HG03378 (cell line): ENCODE measurements around the gene ZACN.
"Not testable (repeated sequence)": the region's sequence is repeated elsewhere in the genome, so short reads cannot be mapped to it uniquely, and the experiment has no call there.

Experiments used
- ATAC-seq: cut with Tn5 transposase; IDR thresholded peaks from one replicate; pipeline ENCODE4 v1.9.1; 2021; ENCODE audit warnings: mild to moderate bottlenecking, moderate library complexity; ENCODE audit not compliant: unreplicated experiment

Gene ZACN

DNA sequence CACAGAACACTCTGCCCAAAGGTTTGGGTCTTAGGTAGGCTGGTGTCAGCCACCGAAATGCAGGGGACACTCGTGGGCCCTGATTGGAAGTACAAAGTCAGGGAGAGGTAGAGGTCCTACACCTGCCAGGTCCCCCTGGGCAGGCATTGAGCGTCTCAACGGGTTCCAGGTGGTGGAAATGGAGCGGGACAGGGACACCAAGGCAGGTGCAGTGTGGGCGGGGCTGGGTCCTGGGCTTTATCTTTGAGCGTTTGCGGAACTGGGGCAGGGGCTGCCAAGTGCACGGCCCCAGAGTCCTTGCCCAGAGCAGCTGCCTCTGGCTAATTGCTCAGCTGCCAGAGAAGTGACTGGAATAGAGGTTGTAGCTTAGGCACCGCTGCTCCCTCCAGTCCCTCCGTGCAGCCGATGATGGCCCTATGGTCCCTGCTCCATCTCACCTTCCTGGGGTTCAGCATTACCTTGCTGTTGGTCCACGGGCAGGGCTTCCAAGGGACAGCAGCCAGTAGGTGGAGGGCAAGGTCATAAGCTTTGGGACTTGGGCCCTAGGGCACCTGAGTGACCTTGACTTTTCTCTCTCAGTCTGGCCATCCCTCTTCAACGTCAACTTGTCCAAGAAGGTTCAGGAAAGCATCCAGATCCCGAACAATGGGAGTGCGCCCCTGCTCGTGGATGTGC lies at the start of gene ZACN:
TSS of gene ZACN (plus strand) at position 323 of the 675 bp plus-strand sequence. CDS start at position 406, 83 bp downstream.
- ATAC-seq, result no peak

DNA sequence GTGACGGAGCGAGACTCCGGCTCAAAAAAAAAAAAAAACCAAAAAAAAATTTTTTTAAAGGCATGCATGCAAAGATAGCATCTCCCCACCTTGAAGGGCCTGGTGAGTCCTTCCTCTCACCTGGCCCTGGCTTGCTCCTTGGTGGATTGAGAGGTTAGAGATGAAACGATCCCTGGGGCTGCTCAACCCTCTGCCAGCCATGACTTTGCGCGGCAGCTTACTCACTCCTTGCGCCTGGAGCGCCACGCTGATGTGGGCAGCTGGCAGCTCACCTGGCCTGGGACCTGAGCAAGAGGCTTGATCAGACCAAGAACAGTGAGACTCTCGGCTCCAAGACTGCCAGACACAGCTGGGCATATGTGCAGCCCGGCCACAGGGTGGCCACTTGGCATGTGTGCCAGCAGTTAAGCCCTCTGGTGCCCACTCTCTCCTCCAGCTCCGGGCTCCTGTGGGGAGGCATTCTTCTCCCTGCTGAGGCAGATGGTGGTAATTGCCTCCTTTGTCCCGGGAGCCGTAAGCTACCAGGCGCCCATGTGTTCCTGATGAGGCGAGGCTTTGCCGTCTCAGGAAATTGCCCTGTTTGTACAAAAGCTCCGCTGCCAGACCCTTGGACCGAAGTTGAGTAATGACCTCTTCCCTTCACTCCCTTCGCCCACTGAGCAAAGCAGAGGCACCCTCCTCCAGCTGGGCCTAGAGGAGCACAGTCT lies 46.8 kb upstream of the ZACN start:
- ATAC-seq, result no peak

DNA sequence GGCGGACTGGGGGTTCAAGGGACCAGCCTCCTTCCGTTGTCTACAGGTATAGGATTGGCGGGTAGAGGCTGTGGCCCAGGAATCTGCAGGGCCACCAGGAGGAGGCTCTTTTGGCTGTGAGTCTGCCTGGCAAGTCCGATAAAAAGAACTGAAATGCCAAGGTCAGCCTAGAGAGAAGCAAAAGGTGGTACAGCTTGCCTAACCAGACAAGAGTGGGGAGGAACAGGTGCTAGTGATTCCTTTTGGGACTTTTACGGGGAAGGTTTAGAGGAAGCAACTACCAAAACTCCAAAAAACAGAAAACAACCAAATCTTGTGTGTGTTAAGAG lies 46.2 kb upstream of the ZACN start:
- no peak for ATAC-seq

DNA sequence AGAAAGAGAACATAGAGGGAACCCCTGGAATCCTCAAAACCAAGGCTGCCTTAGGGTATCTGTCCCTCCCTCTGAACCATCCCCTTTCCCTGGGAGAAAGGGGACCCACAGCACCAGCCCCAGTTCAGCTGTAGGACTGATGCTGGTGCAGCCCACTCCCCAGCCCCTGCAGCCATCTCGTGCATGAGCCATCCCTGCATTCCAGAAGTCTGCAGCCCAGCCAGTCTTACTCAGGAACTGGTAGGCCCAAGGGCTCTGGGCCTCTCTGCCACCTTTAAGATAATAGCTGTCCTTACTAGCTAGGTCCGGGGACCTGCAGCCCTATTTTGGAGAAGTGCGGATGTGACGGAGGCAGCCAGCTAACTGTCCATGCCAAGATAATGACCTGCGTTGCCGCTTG lies 45.8 kb upstream of the ZACN start:
- no peak for ATAC-seq

DNA sequence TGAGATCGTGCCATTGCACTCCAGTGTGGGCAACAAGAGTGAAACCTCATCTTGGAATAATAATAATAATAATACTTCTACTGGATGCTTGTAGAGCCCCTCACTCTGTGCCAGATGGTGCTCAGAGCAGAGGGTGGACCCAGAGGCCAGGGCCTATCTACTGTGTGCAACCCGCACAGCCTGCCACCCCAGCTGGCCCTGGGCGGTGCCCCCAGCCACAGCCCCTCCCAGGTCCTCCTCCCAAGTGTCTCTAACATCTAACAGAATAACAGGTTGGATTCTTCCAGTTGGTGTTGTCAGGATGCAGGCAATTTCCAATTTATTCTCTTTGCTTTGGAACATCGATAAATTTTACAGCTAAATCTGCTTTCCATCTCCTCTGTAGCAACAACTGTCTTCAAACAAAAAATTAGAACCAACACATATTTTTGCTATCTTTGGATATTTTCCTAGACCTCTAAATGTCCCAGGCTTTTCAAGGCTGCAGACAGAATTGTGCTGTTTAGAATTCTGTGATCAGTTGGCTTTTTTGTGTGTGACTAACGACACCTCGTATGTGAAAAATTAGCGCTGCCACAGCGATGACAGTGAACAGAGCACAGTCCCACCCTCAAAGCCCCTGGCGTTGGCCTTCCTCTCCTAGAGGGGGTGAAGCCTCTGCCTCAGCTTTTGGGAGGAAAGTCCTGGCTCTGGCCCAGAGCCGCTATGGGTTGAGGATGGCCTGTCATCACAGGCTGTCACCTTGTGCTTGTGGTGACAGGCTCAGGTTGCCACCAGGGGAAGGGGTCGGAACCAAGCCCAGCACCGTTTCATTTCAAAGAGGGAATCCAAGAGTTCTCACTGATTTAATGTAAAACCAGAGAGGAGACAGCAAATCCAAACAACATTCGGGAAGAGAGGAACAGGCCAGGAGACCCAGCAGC lies 44.3 kb upstream of the ZACN start:
- ATAC-seq, result no peak

DNA sequence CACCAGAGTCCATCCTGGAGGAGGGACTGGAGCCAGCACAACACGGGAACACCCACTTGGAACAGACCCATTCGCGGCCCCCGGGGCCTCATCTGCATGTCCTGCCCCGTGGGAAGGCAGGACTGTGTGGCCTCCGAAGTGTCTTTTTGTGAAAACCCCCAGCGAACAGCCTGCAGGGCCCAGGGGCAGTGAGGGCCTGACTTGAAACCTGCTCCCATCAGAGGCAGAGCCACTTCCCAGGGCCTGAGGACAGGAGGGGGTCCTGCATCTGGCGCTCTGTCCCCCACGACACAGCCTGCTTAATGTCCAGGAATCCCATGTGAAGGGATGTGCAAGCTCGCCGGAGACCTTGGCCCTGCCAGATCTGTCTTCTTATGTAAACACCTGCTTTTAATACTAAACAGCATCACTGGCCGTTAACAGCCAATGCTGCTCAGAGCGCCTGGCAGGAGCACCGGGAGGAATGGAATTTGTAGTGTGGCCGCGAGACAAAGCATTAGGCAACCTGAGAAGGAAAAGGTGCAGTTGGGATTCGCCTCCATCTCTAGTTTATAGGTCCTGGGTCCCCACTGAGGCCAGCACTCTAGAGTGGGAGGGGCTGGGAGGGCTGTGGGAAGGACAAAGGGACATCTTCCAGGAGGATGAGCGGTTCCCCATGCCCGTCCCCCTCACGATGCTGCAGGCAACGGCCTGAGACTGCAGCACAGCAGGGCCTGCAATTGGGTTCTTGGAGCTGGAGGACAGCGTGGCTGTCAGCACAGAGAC lies 42.3 kb upstream of the ZACN start:
- no peak for ATAC-seq

DNA sequence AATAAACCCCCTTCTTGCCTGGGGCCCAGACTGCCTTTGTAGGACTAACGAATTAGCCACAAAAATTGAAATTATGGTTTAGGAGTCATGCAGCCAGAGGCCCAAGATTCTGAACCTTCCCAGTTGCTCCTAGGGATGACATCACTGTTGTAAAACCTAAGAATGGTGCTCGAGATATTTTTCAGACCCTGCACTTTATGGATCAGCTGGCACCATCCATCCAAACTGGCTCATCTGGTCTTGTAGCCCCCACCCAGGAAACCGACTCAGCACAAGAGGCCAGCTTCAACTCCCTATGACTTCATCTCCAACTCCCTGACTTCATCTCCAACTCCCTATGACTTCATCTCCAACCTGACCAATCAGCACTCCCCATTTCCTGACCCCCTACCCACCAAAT lies 40.9 kb upstream of the ZACN start:
- no peak for ATAC-seq

DNA sequence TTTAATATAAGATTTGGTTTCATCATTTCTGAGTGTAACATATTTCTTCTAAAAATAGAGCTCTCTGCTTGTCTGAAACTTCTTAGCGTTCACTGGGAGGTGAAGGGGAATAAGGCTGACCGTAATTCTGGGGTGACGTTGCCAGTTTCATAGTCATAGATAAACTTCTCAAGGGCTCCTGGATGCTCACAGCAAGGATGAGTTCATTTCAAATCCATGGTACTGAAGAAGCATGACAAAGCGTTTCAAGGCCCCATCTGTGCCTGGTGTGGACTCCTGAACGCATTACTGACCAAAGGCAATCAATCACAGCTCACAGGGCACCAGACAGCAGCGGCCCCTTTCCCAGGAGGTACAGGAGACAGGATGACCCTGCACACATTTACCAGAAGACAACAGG lies 39.9 kb upstream of the ZACN start:
- ATAC-seq, result no peak

DNA sequence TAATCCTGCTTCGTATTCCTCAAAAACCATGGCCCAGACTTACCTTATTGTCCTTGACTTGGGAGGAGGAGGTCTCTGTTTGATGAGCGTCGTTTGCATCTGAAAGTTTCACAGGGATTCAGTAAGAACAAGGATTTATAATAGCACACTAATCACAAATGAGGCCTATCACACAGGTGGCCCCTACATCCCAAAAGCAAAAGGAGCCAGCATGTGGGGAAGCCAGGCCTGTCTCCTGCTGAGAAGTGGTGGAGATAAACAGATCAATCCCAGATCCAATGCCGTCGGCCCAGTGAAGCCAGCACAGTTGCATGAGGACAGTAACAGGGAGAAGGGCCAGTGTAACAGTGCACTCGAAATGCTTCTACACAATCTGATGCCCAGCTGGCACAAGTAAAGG lies 38.6 kb upstream of the ZACN start:
- ATAC-seq, result no peak

DNA sequence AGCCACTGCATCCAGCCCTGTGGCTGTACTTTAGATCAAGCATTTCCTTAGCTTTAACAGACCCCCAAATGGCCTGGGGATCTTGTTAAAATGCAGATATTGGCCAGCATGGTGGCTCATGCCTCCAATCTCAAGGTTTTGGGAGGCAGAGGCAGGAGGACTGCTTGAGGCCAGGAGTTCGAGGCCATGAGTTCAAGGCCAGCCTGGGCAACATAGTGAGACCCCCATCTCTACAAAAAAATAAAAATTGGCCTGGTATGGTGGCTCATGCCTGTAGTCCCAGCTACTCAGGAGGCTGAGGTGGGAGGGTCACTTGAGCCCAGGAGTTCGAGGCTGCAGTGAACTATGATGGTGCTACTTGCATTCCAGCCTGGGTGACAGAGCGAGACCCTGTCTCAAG lies 36.1 kb upstream of the ZACN start:
- ATAC-seq, result not testable (repeated sequence)

DNA sequence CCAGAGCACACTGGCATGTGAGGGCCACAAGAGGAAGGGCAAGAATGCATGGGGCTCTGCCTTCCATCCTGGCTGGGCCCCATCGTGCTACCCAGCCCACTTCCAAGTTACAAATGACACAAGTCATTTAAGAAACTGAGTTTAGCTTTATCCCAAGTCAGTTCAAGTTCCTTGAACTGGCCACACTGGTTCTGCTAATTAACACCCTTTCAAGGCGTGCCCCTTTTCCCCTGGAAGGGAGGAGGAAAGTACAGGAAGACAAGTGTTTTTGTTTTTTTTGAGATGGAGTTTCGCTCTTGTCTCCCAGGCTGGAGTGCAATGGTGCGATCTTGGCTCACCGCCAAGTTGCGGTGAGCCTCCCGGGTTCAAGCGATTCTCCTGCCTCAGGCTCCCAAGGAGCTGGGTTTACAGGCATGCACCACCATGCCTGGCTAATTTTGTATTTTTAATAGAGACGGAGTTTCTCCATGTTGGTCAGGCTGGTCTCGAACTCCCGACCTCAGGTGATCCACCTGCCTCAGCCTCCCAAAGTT lies 34.4 kb upstream of the ZACN start:
- ATAC-seq, result not testable (repeated sequence)

DNA sequence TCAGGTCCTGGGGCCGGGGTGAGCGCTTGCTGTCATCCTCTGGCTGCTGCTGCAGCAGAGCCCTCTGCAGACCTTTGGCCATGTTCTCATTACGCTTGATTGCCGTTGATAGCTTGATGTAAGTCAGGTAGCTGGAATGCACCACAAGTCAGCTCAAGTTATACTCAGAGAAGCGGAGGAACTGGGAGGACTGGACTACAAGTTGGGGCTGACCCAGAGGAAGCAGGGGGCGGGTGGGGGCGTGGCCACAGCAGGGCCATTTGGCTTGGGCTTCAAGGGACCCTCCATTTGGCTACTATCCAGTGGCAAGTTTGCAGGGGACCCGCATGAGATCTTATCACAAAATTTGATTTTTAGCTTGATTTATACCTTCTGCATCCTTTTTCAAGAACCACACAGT lies 32.9 kb upstream of the ZACN start:
- ATAC-seq, result no peak

DNA sequence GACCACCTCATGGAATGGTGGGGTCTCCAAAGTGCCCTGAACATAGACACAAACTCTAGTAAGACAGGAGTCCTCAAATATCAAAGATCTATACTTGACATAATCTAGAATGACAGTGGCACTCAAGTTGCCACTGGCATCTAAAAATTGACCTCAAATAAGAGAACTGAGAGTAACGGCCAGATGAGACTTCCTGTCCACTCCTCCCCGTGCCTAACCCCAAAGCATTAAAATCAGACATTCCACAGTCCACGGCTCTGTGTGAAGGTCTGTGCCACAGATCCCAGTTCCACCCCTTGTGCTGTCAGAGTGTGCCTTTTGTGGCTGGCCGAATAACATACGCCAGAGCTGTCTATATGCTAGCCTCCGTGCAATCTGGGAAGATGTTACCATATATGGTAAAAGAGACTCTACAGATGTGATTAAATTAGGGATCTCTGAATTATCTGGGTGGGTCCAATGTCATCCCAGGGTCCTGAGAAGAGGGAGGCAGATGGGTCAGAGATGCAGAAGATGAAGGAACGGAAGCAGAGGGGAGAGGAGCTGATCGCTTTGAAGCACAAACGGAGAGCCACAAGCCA lies 30.9 kb upstream of the ZACN start:
- ATAC-seq, result no peak

DNA sequence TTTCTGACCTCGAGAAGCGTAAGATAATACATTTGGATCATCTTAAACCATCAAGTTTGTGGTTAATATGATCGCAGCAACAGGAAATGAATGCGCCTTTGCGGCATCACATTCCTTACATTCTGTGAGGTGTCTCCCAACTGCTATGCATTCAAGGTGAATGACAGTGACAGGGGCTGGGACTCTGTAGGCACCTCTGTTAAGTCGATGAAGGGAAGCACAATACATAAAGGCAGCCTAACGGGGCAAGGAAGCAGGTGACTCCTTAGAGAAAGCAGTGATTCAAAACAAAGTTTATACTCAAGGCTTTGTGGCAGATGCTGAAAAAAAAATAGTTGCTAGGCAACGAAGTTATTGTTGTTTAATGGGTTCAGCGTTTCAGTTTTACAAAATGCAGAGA lies 30.3 kb upstream of the ZACN start:
- no peak for ATAC-seq

DNA sequence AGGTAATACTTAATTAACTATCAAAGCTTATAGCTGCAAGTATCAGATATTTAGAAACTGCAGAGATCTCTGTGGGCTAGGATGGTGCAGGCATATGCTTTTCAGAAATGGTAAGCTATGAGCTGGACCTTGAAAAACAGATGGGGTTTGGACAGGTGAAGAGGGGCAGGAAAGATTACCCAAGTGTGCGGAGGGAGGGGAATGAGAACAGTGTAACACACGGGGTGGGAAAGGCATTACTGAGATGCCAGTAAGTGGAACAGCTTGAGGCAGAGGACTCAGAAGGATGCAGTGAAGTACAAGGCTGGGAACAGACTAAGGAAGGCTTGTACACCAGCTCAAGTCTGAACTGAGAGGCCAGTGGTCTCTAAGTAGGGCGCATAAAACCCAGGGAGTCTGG lies 29.7 kb upstream of the ZACN start:
- no peak for ATAC-seq

DNA sequence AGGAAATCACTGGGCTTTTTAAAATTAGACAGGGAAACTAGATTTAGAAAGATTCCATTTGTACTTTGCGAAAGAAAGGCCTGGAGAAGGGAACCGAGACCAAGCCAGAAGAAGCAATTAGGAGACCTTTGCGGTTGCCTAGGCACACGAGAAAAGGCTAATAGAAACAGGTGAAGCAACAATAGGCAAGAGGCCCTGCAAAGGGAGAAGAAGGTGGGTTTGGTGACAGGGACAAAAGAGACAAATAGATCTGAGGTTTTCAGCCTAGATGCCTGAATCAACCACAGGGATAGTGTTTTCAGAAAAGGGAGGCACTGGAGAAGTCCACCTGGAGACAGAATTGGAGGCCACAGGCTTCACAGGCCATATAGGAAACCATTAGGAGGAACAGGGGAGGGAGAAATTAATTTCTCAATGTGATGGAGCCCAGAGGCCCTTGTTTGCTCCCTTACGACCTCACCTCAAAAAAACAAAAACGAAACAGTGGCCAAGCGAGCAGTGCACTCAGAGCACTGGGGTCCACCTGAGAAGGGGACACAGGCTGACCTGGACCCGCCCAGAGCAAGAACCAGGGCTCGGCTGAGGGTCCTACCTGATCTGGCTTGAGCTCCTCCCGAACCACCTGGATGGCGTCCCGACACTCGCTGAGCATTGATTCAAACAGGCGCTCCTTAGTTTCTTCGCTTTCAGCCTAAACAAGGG lies 29.0 kb upstream of the ZACN start:
- no peak for ATAC-seq

DNA sequence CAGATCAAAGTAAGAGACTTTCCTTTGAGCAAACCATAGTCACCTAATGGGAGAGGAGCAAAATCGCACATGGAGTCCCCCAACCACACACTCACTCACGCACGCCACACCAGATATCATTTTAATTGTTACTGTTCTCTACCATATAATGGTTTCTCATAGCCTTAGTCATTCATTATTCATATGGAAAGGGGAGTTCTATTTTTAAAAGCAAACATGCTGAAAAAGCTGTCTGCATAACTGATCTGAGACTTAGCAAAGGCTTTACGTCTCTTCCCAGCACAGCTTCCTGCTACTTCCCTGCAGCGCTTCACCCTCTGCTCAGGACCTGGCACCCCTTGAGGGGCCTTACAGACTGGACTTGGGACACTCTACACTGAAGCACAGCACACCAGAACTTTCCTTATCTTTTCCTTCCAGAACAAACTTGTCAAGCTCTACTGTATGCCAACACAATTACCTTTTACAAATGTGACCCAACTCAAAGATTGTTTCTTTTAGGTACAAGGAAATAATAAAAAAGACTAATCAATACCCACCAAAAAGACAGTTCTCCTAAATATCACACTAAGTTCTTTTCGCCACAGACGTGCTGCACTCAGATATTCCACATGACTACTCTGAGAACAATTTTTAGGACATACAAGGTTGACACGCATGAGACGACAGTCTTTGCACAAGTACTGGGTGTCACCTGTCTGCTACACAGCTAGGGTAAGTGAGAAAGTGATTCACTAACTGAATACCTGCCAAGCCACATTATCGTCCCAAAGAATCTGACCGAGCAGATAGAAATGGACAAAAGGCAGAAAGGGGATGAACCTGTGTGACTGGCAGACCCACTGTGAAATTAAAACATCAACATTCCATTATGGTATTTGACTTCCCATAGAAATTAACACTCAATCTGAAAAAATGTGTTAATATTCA lies 28.2 kb upstream of the ZACN start:
- no peak for ATAC-seq

DNA sequence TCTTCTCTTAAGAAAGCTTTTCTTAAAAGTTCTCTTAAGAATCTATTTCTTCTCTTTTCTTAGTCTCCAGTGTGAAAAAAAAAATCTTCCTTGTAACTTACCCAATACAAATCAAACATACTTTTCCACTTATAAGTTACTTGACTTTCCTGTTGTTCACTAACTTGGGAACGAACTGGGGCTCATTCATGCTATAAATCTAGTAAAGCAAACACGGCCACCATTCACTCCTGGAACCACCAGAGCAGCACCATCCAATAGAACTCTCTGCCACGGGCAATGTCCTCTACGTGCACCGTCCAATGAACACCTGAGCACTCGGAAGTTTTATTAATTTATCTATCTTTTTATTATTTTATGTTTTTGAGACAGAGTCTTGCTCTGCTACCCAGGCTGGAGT lies 27.4 kb upstream of the ZACN start:
- ATAC-seq, result no peak
